HG02870 (cell line): ENCODE measurements around the gene CHST9.

Experiments
- ATAC-seq: cut with Tn5 transposase; IDR thresholded peaks from one replicate; pipeline ENCODE4 v1.9.1; 2021; ENCODE audit warnings: mild to moderate bottlenecking, moderate library complexity; ENCODE audit not compliant: unreplicated experiment

The CHST9 gene

GRCh38 chr18:26875040-26875654, 310.0 kb downstream of the CHST9 start:
- no peak for ATAC-seq

- no peak for ATAC-seq
Measured at GRCh38 chr18:26874283-26874682, 310.8 kb downstream of the CHST9 start.

DNA sequence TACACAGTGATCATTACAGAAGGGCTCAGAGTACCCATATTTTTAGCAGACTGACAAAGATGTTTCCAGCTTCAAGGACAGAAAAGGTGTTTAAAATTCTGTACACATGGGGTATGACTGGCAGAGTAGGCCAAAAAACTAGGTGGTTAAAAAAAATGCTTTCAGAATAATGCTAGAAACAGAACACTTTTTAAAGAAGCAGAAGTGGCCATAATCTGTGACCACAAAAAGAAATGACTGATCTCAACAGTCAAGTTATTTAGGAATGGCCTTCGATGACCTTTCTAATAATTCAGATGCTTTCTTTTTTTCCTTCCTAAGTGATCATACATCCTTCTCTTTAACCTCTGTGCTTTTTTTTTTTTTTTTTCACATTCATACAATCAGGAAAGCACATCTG, 315.5 kb downstream of the CHST9 start:
- ATAC-seq = no peak

DNA sequence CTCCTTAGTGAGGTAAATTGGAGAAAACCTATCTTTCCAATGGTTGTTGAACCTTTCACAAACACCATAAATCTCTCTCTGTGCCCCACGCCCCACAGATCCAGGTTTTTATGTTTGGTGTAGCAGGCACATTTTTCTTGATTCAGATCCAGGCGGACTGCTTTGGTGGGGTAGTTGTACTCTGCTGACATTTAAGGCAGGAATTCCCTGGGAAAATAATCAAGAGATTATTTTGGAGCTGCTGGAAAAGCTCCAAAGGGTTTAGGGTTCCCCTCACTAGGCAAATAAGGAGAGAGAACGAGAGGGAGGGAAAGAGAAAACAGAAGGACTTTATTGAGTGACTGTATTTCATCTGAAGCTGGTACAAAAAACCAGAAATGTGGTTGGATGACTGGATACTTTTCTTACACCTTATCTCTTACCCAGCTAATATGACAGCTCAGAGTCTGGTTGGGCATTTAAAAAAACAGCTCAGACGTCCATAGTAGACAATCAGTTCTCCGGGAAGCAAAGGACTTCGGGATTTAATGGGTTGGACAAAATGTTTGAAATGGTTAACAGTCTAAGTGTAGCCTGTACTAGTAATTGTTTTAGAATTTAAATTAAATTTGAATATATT, 316.0 kb downstream of the CHST9 start:
- ATAC-seq = no peak

GRCh38 chr18:26867471-26867870, 317.6 kb downstream of the CHST9 start:
- no peak for ATAC-seq

GRCh38 chr18:26865557-26865956, 319.6 kb downstream of the CHST9 start, which contains the start of gene AQP4:
Gene AQP4 (minus strand): TSS chr18:26865707. CDS start chr18:26865689, 18 bp downstream.
- ATAC-seq = no peak

DNA sequence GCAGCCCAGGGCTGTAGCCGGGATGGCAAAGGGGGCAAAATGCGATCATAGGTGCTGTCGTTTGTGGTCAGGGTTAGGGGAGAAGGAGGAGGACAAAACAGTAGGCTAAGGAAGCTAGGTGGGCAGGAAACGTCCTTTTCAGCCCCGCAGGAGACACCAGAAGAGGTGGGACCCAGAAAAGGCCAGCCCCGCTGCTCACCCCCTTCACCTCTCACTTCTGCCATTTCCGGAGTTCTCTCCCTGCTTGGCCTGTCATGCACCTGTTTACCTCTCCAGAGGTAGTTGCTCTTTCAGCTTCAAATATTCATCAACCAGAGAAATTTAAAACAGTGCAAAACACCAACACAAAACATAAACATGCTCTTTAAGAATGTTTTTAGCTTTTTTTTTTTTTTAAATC, 320.4 kb downstream of the CHST9 start:
- ATAC-seq = no peak

DNA sequence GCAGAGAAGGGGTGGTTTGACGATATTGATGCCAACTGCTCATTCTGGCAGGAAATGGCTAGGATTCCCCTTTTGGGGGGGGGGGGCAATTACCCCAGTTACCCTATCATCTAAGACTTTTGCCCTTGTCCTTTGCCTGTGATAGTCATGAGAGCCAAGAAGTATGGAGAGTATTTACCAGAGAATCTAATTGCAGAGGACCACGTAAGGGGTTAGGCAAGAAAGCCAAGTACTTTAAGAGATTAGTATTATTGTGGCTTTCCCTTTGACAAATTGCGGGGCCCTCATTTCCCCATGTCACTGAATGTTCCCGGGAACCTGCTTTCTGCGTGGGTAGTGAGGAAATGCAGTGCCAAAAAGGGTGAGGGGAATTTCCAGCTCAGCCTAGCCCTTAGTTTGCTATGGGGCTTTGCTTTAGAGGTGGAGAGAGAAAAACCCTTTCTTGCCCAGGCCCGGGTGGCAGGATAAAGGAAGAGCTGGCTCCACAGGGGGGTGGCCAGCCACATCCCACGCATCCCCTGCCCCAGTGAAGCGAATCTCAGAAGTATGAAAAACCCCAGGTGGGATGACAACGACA, 321.1 kb downstream of the CHST9 start:
- no peak for ATAC-seq

- ATAC-seq = no peak
Measured at GRCh38 chr18:26863122-26863879, 321.8 kb downstream of the CHST9 start.

DNA sequence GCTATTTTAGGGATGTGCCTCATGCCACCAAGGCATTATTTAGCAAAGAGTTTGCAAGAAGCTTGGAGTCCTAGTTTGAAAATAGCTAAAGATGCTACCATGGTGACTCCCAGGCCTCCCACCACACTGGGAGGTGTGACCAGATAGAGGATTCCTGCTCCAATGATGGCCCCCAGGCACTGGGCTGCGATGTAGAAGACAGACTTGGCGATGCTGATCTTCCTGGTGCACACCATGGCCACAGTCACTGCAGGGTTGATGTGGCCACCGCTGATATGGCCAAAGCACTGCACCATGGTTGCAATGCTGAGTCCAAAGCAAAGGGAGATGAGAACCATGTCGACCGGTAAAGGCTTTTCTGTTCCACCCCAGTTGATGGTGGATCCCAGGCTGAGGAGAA, 323.0 kb downstream of the CHST9 start:
- no peak for ATAC-seq
